Metanephros (tissue), 1 donor: ENCODE data around the gene LPA. TPM values are rescaled to one million over a fixed set of nuclear protein-coding genes. Genes with fewer than 3 reads are reported as not detected.

Experiments used
- total RNA-seq: library from RNA; depleted of rRNA; stranded (reverse); fragments of >200 nt; gene quantifications from one replicate; pipeline ENCODE4 v1.2.3, GENCODE V29; 2014

Gene LPA
- total RNA-seq: 0.06 TPM

GRCh38 chr6:160664198-160664597, at the start of gene LPA:
Gene LPA, minus strand, starts transcription at chr6:160664275. Its CDS starts 61 bp downstream, at chr6:160664214.

GRCh38 chr6:160701918-160702680, 38.0 kb upstream of the LPA start, which contains the start of gene PLG:
Gene PLG, plus strand, starts transcription at chr6:160702244. Its CDS starts 61 bp downstream, at chr6:160702305.

Other genes starting within 250 kb of the LPA start
- 4.4 TPM for gene PLG, start 38.0 kb upstream of the LPA start, total RNA-seq